HG02610 (cell line): ENCODE results near the gene CNRIP1.
"Not testable (repeated sequence)": the region's sequence is repeated elsewhere in the genome, so short reads cannot be mapped to it uniquely, and the experiment has no call there.

Experiments
- ATAC-seq: cut with Tn5 transposase; IDR thresholded peaks from one replicate; pipeline ENCODE4 v1.9.1; 2021; ENCODE audit warnings: mild to moderate bottlenecking, moderate library complexity; ENCODE audit not compliant: unreplicated experiment

CNRIP1 gene

DNA sequence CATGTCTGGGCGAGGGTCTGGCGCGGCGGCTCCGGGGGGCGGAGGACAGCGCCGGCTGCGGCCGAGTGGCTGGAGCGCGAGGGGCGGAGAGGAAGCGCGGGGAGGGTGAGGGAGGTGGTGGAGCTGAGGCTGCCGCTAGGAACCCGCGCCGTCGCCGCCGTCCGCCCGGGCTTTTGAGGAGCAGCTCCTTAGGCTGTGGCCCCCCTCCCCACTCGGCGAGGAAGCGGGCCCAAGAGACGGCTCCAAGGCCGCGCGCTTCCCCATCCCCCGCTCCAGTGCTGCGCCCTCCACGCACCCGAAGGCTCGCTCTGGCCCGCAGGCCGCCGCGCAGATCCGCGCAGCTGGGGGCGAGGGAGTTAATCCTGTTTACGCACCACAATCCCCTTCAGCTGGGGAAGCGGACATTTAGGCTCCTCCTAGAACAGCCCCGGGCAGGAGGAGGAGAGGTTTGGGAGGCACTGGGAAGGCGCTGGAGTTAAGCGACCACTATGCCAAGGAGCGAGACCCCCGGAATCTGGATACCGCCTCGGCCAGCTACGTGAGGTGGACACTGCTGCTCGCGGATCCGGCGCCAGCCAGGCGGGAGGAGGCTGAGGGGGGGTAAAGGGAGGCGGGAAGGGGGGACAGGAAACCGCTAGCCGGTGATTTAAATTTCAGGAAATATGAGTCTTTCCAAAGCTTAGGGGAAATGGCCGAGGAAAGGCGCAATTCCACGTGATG is at the start of gene CNRIP1:
Gene CNRIP1, minus strand, starts transcription at position 552 of the 720 bp plus-strand sequence. Its CDS starts 549 bp downstream, at position 3.
- no peak for ATAC-seq

- ATAC-seq, result no peak
Measured at GRCh38 chr2:68369337-68369734, 49.6 kb upstream of the CNRIP1 start.

GRCh38 chr2:68368654-68369336 is 49.0 kb upstream of the CNRIP1 start:
- no peak for ATAC-seq

GRCh38 chr2:68367953-68368653 is 48.4 kb upstream of the CNRIP1 start:
- ATAC-seq, result no peak

DNA sequence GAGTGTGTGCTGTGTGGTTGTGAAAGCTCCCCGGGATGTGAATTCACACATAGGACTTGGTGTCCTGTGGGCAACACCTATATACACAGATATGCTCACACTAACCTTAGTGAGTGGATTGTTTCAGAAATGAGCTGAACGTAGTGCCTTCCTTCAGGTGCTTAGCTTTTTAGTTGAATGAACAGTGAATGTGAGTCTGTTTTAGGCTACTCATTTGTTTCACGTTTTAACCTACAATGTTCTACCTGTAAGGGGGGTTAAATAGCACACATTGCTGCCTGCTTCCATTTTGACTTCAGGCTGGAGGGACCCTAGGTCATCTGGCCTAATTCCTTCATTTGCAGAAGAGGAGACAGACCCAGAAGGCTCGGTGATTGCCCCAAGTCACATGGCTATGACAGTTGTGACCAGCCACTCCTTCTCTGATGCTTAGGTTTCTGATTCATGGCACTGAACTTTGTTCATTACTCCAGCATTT is 46.4 kb upstream of the CNRIP1 start:
- peak; percentile 40 for ATAC-seq

- ATAC-seq, result peak; percentile 66
Measured at GRCh38 chr2:68365087-68365486, 45.3 kb upstream of the CNRIP1 start, which contains the start of gene PLEK. Gene PLEK, plus strand, starts transcription at chr2:68365282. Its CDS starts 70 bp downstream, at chr2:68365352.

- no peak for ATAC-seq
Measured at GRCh38 chr2:68363721-68364120, 44.0 kb upstream of the CNRIP1 start.

DNA sequence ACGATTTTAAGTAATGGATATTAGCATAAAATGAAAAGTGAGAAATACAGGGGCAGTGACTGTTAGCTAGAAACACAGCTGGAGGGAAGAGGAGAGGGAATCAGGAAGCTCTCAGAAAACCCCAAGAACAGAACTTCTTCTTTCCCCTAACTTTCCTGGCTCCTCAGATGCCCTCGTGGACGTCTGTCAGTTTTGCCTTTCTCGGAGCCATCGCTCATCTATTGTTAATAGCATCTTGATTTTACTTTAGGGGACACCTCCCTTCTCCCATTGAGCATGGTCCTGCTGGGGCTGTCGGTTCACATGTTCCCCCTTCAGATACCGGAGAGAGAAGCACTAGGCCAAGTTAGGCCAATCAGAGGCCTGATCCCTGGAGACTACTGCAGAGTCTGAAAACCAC is 43.0 kb upstream of the CNRIP1 start:
- ATAC-seq, result no peak

GRCh38 chr2:68362069-68362468 is 42.3 kb upstream of the CNRIP1 start:
- ATAC-seq, result peak; percentile 39

GRCh38 chr2:68359889-68360288 is 40.1 kb upstream of the CNRIP1 start:
- ATAC-seq, result no peak

- ATAC-seq, result peak; percentile 78
Measured at GRCh38 chr2:68357605-68358337, 38.0 kb upstream of the CNRIP1 start.

DNA sequence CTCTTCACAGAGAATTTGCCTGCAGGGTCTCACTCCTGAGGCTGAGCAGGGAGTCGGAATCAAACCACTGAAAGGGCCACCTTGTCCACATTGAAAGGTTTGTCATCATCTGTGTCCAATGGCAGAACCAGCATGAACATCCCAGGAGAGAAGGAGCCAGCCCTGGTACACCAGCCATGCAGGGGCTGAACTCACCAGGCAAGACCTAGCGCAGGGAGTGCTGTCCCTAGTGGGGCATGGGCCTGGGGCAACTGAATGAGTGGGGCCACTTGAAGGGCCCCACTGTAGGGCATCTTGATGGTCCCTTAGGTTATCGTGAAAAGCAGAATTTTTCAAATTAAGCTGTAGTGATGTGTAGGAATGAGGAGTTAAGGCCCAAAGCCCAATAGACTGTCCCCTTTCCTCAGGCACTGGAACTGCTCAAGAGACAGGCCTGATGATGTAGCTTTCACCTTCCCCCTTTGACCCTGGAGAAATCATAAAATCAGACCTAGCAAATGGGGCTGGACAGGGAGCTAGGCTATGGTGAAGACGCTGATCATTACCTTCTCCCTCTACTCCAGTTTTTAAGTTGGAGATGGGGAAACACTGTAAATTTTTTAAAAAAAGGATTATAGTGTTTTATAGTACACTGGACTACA is 37.0 kb upstream of the CNRIP1 start:
- no peak for ATAC-seq

GRCh38 chr2:68352651-68353391 is 33.1 kb upstream of the CNRIP1 start:
- no peak for ATAC-seq

DNA sequence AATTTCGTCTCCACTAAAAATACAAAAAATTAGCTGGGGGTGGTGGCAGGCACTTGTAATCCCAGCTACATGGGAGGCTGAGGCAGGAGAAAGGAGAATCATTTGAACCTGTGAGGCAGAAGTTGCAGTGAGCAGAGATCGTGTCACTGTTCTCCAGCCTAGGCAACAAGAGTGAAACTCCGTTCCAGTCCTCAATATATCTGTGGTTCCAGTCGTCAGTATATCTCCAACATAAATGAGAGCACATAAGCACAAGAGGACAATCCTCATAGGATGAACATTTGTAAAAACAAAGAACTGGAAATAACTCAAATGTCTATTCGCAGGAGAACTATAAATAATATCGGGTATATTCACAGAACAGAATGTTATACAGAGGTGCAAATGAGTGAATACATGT is 32.2 kb upstream of the CNRIP1 start:
- no peak for ATAC-seq

GRCh38 chr2:68349091-68349490 is 29.3 kb upstream of the CNRIP1 start:
- not testable (repeated sequence) for ATAC-seq

GRCh38 chr2:68345129-68345875 is 25.6 kb upstream of the CNRIP1 start:
- no peak for ATAC-seq

DNA sequence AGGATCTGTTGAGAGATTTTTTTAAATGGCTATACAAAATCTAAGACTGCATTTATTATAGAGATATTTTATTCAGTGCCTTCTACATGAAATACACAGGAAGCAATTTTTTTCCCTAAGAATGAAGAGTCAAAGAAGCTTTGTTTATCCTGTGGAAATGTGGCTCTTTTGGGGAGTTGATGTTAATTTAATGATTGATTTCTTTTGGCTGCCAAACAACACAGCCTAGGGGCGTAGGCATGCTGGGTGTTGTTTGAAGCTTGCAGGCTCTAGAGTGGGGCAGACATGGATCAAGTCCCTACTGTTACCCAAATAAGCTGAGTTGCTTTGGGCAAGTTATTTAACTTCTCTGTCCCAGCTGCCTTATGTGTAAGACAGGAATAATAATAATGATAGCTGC is 24.3 kb upstream of the CNRIP1 start:
- no peak for ATAC-seq

DNA sequence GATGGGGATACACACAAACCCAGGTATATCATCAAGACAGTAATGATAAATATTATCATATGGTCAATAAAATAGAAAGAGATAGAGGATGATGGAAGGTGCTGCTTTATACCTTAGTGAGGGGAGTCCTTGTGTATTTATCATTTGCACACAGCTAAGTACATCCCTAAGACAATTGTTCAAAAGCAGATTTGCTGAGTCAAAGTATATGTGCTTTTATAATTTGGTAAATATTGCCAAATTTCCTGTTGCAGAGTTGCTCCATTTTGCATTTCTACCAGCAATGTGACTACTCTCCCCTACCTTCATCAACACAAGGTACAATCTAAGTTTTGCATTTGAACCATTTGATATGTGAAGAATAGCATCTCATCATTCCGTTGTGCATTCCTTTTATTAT is 22.7 kb upstream of the CNRIP1 start:
- no peak for ATAC-seq

DNA sequence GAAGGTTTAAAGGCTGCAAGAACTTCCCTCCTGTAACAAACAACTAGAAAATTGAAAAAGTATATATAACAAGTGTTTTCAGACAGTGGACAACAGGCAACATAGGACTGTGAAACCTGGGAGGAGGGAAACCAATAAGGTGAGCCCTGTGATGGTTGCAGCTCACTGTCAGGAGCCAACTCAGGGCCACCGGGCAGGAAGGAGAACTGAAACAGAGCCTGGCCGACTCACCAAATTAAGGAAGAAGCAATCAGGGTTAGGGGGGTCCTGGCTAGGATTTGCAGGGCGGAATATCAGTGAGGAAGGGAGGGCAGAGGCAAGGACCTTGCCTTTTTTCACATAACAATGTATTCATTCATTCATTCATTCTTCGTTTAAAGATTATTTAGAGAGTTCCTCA is 21.8 kb upstream of the CNRIP1 start:
- ATAC-seq, result no peak
